ENCODE data around the gene CCDC112. TPM values are rescaled to one million over a fixed set of nuclear protein-coding genes. Genes with fewer than 3 reads are reported as not detected.

CCDC112 gene
- total and polyA plus RNA-seq, 2 experiments from 2014 or later = 18.1 to 48.2 TPM

- H3K9me3 Mint-ChIP-seq = no peaks in the 10 kb centered on the region
- Histone ChIP-seq H3K4me3 (no peak overlapping the region), H3K27ac (ENCODE audit: low read depth) (no peak overlapping the region), H3K9me2 (ENCODE audit: insufficient read depth) (0 out of 2 replicates have a peak, but pooled peaks cover 3% of the 10 kb centered on the region), H3K79me2 (replicated peaks; ENCODE audit: insufficient read depth) (peaks cover 95% of the 10 kb centered on the region), H3K27me3 (ENCODE audit: insufficient read depth) (no peaks in the 10 kb centered on the region), H2AFZ (no peak overlapping the region), H3K36me3 (ENCODE audit: insufficient read depth) (no peaks in the 10 kb centered on the region; the same call in 1 of the 2 replicates), H4K20me1 (replicated peaks; ENCODE audit: insufficient read depth) (peaks cover 24% of the 10 kb centered on the region; the same call in 1 of the 2 replicates), H3K4me1 (ENCODE audit: insufficient read depth) (no peaks in the 10 kb centered on the region), H3F3A (replicated peaks; ENCODE audit: low read depth) (no peaks in the 10 kb centered on the region), H3K4me2 (no peak overlapping the region)
- peaks cover 9% of the 10 kb centered on the region for H3K36me3 Mint-ChIP-seq (ENCODE audit: low read depth)
- H3K27me3 Mint-ChIP-seq (ENCODE audit: insufficient read depth, low read depth, poor library complexity) = no peaks in the 10 kb centered on the region
- TF ChIP-seq NANOG (IDR thresholded peaks at IDR 0.05; ENCODE audit: borderline replicate concordance) = no peak
- TF ChIP-seq JUNB (IDR thresholded peaks at IDR 0.05; ENCODE audit: unreplicated experiment) = no peak
- no peak for TF ChIP-seq CREB1 (CRISPR knock-in tag; IDR thresholded peaks at IDR 0.05; ENCODE audit: low read depth)
- no peak for TF ChIP-seq EZH2phosphoT487 (IDR thresholded peaks at IDR 0.05; ENCODE audit: unreplicated experiment)
- TF ChIP-seq REST (IDR thresholded peaks at IDR 0.05; ENCODE audit: unreplicated experiment) = no peak
- no peak for TF ChIP-seq POLR2AphosphoS5 (IDR thresholded peaks at IDR 0.05; ENCODE audit: low read depth)
- peak; percentile 13 for DNase-seq (ENCODE audit: low spot score)
- no peak overlapping the region for H3K27ac Mint-ChIP-seq
- peak; percentile 68 for ATAC-seq
- peaks cover 13% of the 10 kb centered on the region; the same call in 2 of the 3 replicates for H3K4me1 Mint-ChIP-seq
- no peak overlapping the region for H3K4me3 Mint-ChIP-seq
These were observed 7.3 kb downstream of the CCDC112 start for GRCh38 chr5:115289104-115289503.

- Histone ChIP-seq H3K27me3 (ENCODE audit: insufficient read depth) (no peaks in the 10 kb centered on the region), H3K36me3 (ENCODE audit: insufficient read depth) (peaks cover 4% of the 10 kb centered on the region; the same call in 1 of the 2 replicates), H4K20me1 (replicated peaks; ENCODE audit: insufficient read depth) (peaks cover 6% of the 10 kb centered on the region; the same call in 1 of the 2 replicates), H3K79me2 (replicated peaks; ENCODE audit: insufficient read depth) (peaks cover 50% of the 10 kb centered on the region), H3K9me2 (ENCODE audit: insufficient read depth) (no peaks in the 10 kb centered on the region), H3K4me2 (no peak overlapping the region), H3K4me1 (ENCODE audit: insufficient read depth) (no peaks in the 10 kb centered on the region), H2AFZ (no peak overlapping the region), H3K27ac (ENCODE audit: low read depth) (no peak overlapping the region), H3F3A (replicated peaks; ENCODE audit: low read depth) (no peaks in the 10 kb centered on the region), H3K4me3 (no peak overlapping the region)
- no peak overlapping the region for H3K4me3 Mint-ChIP-seq
- H3K4me1 Mint-ChIP-seq = peaks cover 9% of the 10 kb centered on the region; the same call in 2 of the 3 replicates
- H3K27me3 Mint-ChIP-seq (ENCODE audit: insufficient read depth, low read depth, poor library complexity) = no peaks in the 10 kb centered on the region
- no peak for DNase-seq (ENCODE audit: low spot score)
- peaks cover 2% of the 10 kb centered on the region; the same call in 2 of the 3 replicates for H3K36me3 Mint-ChIP-seq (ENCODE audit: low read depth)
- H3K27ac Mint-ChIP-seq = no peak overlapping the region
- no peaks in the 10 kb centered on the region for H3K9me3 Mint-ChIP-seq
- no peak for ATAC-seq
- no peak for TF ChIP-seq ZNF331 (CRISPR knock-in tag; IDR thresholded peaks at IDR 0.05; ENCODE audit: low read depth)
- TF ChIP-seq EZH2 (IDR thresholded peaks at IDR 0.05; ENCODE audit: low read depth, unreplicated experiment) = no peak
- TF ChIP-seq POLR2AphosphoS5 (IDR thresholded peaks at IDR 0.05; ENCODE audit: low read depth) = no peak
- TF ChIP-seq STAT1 (IDR thresholded peaks at IDR 0.05; ENCODE audit: unreplicated experiment) = no peak
- no peak for TF ChIP-seq EZH2phosphoT487 (IDR thresholded peaks at IDR 0.05; ENCODE audit: unreplicated experiment)
- no peak for TF ChIP-seq REST (IDR thresholded peaks at IDR 0.05; ENCODE audit: unreplicated experiment)
- TF ChIP-seq, protein P1, sequence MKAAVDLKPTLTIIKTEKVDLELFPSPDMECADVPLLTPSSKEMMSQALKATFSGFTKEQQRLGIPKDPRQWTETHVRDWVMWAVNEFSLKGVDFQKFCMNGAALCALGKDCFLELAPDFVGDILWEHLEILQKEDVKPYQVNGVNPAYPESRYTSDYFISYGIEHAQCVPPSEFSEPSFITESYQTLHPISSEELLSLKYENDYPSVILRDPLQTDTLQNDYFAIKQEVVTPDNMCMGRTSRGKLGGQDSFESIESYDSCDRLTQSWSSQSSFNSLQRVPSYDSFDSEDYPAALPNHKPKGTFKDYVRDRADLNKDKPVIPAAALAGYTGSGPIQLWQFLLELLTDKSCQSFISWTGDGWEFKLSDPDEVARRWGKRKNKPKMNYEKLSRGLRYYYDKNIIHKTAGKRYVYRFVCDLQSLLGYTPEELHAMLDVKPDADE (IDR thresholded peaks at IDR 0.05) = no peak
- no peak for TF ChIP-seq NANOG (IDR thresholded peaks at IDR 0.05; ENCODE audit: borderline replicate concordance)
- TF ChIP-seq JUNB (IDR thresholded peaks at IDR 0.05; ENCODE audit: unreplicated experiment) = no peak
- no peak for TF ChIP-seq CTCF (conservative IDR thresholded peaks at IDR 0.05; ENCODE audit: low read depth in 2 of 2)
- no peak for TF ChIP-seq CREB1 (CRISPR knock-in tag; IDR thresholded peaks at IDR 0.05; ENCODE audit: low read depth)
These were observed 12.4 kb downstream of the CCDC112 start for GRCh38 chr5:115284021-115284420.

All from GM23338 (cell line).